ENCODE data around the gene PSTK.

DNA sequence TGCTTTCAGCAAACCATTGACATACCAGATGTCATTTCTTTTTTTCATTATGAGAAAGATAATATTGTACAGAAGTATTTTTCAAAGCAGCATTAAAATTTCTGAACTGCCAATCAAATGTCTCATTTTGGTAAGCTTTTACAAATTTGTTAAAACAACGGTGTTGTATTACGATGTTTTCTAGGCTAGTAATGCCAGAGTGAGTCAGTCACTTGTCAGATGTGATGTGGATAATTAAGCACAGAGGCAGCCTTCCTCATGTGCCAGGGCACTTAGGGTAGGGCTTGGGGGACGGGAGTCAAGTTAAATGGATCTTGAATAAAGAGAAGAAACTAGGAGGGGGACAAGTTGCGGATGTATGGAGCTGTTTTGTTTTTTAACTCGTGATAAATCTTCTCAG is 10.1 kb downstream of the PSTK start:
- TF ChIP-seq, protein P1, sequence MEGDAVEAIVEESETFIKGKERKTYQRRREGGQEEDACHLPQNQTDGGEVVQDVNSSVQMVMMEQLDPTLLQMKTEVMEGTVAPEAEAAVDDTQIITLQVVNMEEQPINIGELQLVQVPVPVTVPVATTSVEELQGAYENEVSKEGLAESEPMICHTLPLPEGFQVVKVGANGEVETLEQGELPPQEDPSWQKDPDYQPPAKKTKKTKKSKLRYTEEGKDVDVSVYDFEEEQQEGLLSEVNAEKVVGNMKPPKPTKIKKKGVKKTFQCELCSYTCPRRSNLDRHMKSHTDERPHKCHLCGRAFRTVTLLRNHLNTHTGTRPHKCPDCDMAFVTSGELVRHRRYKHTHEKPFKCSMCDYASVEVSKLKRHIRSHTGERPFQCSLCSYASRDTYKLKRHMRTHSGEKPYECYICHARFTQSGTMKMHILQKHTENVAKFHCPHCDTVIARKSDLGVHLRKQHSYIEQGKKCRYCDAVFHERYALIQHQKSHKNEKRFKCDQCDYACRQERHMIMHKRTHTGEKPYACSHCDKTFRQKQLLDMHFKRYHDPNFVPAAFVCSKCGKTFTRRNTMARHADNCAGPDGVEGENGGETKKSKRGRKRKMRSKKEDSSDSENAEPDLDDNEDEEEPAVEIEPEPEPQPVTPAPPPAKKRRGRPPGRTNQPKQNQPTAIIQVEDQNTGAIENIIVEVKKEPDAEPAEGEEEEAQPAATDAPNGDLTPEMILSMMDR (IDR thresholded peaks at IDR 0.05; ENCODE audit: poor library complexity) = no peak
- TF ChIP-seq EZH2 (IDR thresholded peaks at IDR 0.05; ENCODE audit: borderline replicate concordance) (no peak), EZH2phosphoT487 (IDR thresholded peaks at IDR 0.05; ENCODE audit: low read depth, severe bottlenecking, unreplicated experiment) (no peak)
